Esophagus (tissue), 2 donors: ENCODE measurements around the gene CDC16. TPM values are rescaled to one million over a fixed set of nuclear protein-coding genes. Genes with fewer than 3 reads are reported as not detected.
A peak's percentile ranks its signal among the peaks of the same experiment; 100 is the strongest.

Experiments used
- H3K27ac ChIP-seq, 2 donors: one replicate each; pipeline ENCODE4 v1.5.1; 2013; ENCODE audit warnings: low read depth in 2 of 2, mild to moderate bottlenecking in 2 of 2, inconsistent platforms in 1 of 2, low read length in 1 of 2, moderate library complexity in 1 of 2
- H3K27me3 ChIP-seq, 2 donors: one replicate each; pipeline ENCODE4 v1.6.1; 2013; ENCODE audit warnings: low read length in 2 of 2, control low read depth in 1 of 2, mild to moderate bottlenecking in 1 of 2; ENCODE audit not compliant: insufficient read depth in 2 of 2, control insufficient read depth in 1 of 2
- H3K36me3 ChIP-seq, 2 donors: one replicate each; pipeline ENCODE4 v1.6.1; 2013; ENCODE audit warnings: low read length in 1 of 2; ENCODE audit not compliant: control insufficient read depth in 2 of 2, insufficient read depth in 2 of 2
- H3K4me1 ChIP-seq, 2 donors: one replicate each; pipeline ENCODE4 v1.6.1; 2013; ENCODE audit warnings: low read length in 1 of 2; ENCODE audit not compliant: control insufficient read depth in 2 of 2, insufficient read depth in 2 of 2
- H3K4me3 ChIP-seq, 2 donors: one replicate each; pipeline ENCODE4 v1.5.1; 2013; ENCODE audit warnings: low read length in 2 of 2, mild to moderate bottlenecking in 2 of 2, low read depth in 1 of 2, moderate library complexity in 1 of 2
- H3K9me3 ChIP-seq, 2 donors: one replicate each; pipeline ENCODE4 v1.6.1; 2013; ENCODE audit warnings: mild to moderate bottlenecking in 2 of 2, low read depth in 1 of 2, low read length in 1 of 2, moderate library complexity in 1 of 2; ENCODE audit not compliant: control insufficient read depth in 2 of 2, insufficient read depth in 1 of 2
- WGBS, 2 donors: extraction: QIAGEN DNeasy Blood & Tissue Kit; methylation state at CpG; one replicate each; pipeline ENCODE4 v1.1.7; 2013; 5-methylcytosine and 5-hydroxymethylcytosine counted together
- polyA plus RNA-seq, 2 donors: library from polyadenylated mRNA; stranded (reverse); fragments of 200-250 nt; gene quantifications; one replicate each; pipeline ENCODE4 v1.2.3, GENCODE V29; 2013
- donor health status: healthy with polysubstance abuse.
- donor health status: Bipolar disorder and iron deficiency.

Gene CDC16
- polyA plus RNA-seq, 2 donors = 33.4 to 36.1 TPM

- H3K4me3 ChIP-seq = no peak overlapping the region
- H3K4me1 ChIP-seq = no peaks in the 10 kb centered on the region
- no peaks in the 10 kb centered on the region for H3K9me3 ChIP-seq
- H3K27me3 ChIP-seq = no peaks in the 10 kb centered on the region
- 64 to 70% methylated on average over 11 of the region's 11 CpGs for WGBS, 2 donors
- no peaks in the 10 kb centered on the region for H3K36me3 ChIP-seq
- H3K27ac ChIP-seq = no peak overlapping the region
Measured at GRCh38 chr13:114226088-114226487, 8.6 kb upstream of the CDC16 start.

GRCh38 chr13:114226699-114227323, 7.9 kb upstream of the CDC16 start:
- no peaks in the 10 kb centered on the region for H3K36me3 ChIP-seq
- 4 to 5% methylated on average over 19 of the region's 19 CpGs for WGBS, 2 donors
- no peak overlapping the region for H3K27ac ChIP-seq
- H3K9me3 ChIP-seq = no peaks in the 10 kb centered on the region
- no peak overlapping the region for H3K4me3 ChIP-seq
- no peaks in the 10 kb centered on the region for H3K27me3 ChIP-seq
- no peaks in the 10 kb centered on the region for H3K4me1 ChIP-seq

GRCh38 chr13:114227528-114227927, 7.2 kb upstream of the CDC16 start:
- Histone ChIP-seq H3K4me1 (no peaks in the 10 kb centered on the region), H3K27me3 (no peaks in the 10 kb centered on the region), H3K36me3 (no peaks in the 10 kb centered on the region), H3K4me3 (no peak overlapping the region), H3K9me3 (no peaks in the 10 kb centered on the region), H3K27ac (no peak overlapping the region)
- 75% methylated on average over 2 of the region's 2 CpGs for WGBS, 2 donors

GRCh38 chr13:114228176-114228575, 6.5 kb upstream of the CDC16 start:
- 69 to 70% methylated on average over 9 of the region's 9 CpGs for WGBS, 2 donors
- H3K4me3 ChIP-seq = no peak overlapping the region

GRCh38 chr13:114229506-114229905, 5.2 kb upstream of the CDC16 start:
- Histone ChIP-seq H3K4me3 (no peak overlapping the region), H3K4me1 (no peaks in the 10 kb centered on the region), H3K27ac (no peak overlapping the region), H3K27me3 (no peaks in the 10 kb centered on the region), H3K9me3 (no peaks in the 10 kb centered on the region), H3K36me3 (no peaks in the 10 kb centered on the region)
- 57 to 62% methylated on average over 4 of the region's 4 CpGs for WGBS, 2 donors

More at GRCh38 chr13:114228176-114228575, 6.5 kb upstream of the CDC16 start:
- Histone ChIP-seq H3K36me3 (no peaks in the 10 kb centered on the region), H3K9me3 (no peaks in the 10 kb centered on the region), H3K27ac (no peak overlapping the region), H3K27me3 (no peaks in the 10 kb centered on the region), H3K4me1 (no peaks in the 10 kb centered on the region)

GRCh38 chr13:114230117-114230516, 4.6 kb upstream of the CDC16 start:
- Histone ChIP-seq H3K4me1 (no peaks in the 10 kb centered on the region), H3K4me3 (no peak overlapping the region), H3K9me3 (no peaks in the 10 kb centered on the region), H3K27ac (no peak overlapping the region), H3K27me3 (no peaks in the 10 kb centered on the region), H3K36me3 (no peaks in the 10 kb centered on the region)
- 41 to 47% methylated on average over 7 of the region's 7 CpGs for WGBS, 2 donors

- Histone ChIP-seq H3K4me3 (no peak overlapping the region), H3K36me3 (no peaks in the 10 kb centered on the region), H3K27ac (no peak overlapping the region), H3K9me3 (no peaks in the 10 kb centered on the region), H3K4me1 (no peaks in the 10 kb centered on the region), H3K27me3 (no peaks in the 10 kb centered on the region)
- 37 to 44% methylated on average over 3 of the region's 3 CpGs for WGBS, 2 donors
Measured at GRCh38 chr13:114230575-114230974, 4.1 kb upstream of the CDC16 start.

- H3K36me3 ChIP-seq = no peaks in the 10 kb centered on the region
- H3K27ac ChIP-seq = no peak overlapping the region
- H3K27me3 ChIP-seq = no peaks in the 10 kb centered on the region
- H3K9me3 ChIP-seq = no peaks in the 10 kb centered on the region
- no peaks in the 10 kb centered on the region for H3K4me1 ChIP-seq
- 78 to 87% methylated on average over 8 of the region's 8 CpGs for WGBS, 2 donors
- H3K4me3 ChIP-seq = no peak overlapping the region
Measured at GRCh38 chr13:114231886-114232285, 2.8 kb upstream of the CDC16 start.

- peak overlapping the region; percentile 85 to 86 for H3K27ac ChIP-seq
Measured at GRCh38 chr13:114234266-114234644, 442 bp upstream of the CDC16 start.

GRCh38 chr13:114235697-114236096, 1.0 kb downstream of the CDC16 start:
- Histone ChIP-seq H3K36me3 (peaks cover 3 to 10% of the 10 kb centered on the region in 2 donors), H3K9me3 (no peaks in the 10 kb centered on the region), H3K27ac (no peak overlapping the region), H3K27me3 (no peaks in the 10 kb centered on the region), H3K4me1 (no peaks in the 10 kb centered on the region), H3K4me3 (peak overlapping the region; percentile 24 to 82)
- WGBS, 2 donors = 11% methylated on average over 10 of the region's 10 CpGs

More at GRCh38 chr13:114234266-114234644, 442 bp upstream of the CDC16 start:
- Histone ChIP-seq H3K9me3 (no peaks in the 10 kb centered on the region), H3K4me1 (no peaks in the 10 kb centered on the region), H3K27me3 (no peaks in the 10 kb centered on the region), H3K4me3 (peak overlapping the region; percentile 82 to 95), H3K36me3 (peaks cover 3 to 8% of the 10 kb centered on the region in 2 donors)
- WGBS, 2 donors = 65 to 69% methylated on average over 4 of the region's 4 CpGs
